AG04449 (cell line): ENCODE data around the gene DNAH14.
"Not testable (repeated sequence)": the region's sequence is repeated elsewhere in the genome, so short reads cannot be mapped to it uniquely, and the experiment has no call there.

Experiments used
- CTCF ChIA-PET: fragments of 350-600 bp; formaldehyde crosslinking; extraction: SDS; loops from one replicate; lab custom pipeline; 2021; ENCODE audit warnings: antibody characterized with exemption; lab: Yijun Ruan, JAX
- POLR2A ChIA-PET: fragments of 400-600, 350-600 bp; formaldehyde crosslinking; extraction: SDS; loops from one replicate; lab custom pipeline; 2020; ENCODE audit warnings: antibody characterized with exemption, inconsistent platforms; lab: Yijun Ruan, JAX
- DNase-seq: peaks from one replicate; pipeline ENCODE4 v3.0.0-alpha.2; 2010; ENCODE audit warnings: low read depth, low spot score
- H3K4me3 ChIP-seq: 2 replicates; pipeline ENCODE4 v1.5.1; 2011; ENCODE audit warnings: low read depth, mild to moderate bottlenecking, control low read depth, low read length
- TF ChIP-seq, protein P1 (sequence below): IDR thresholded peaks from one replicate; pipeline ENCODE4 v1.5.1; 2011; ENCODE audit warnings: mild to moderate bottlenecking, moderate library complexity, low read length, control low read depth, inconsistent platforms; ENCODE audit not compliant: insufficient read depth; ENCODE audit errors: missing control alignments

Gene DNAH14

DNA sequence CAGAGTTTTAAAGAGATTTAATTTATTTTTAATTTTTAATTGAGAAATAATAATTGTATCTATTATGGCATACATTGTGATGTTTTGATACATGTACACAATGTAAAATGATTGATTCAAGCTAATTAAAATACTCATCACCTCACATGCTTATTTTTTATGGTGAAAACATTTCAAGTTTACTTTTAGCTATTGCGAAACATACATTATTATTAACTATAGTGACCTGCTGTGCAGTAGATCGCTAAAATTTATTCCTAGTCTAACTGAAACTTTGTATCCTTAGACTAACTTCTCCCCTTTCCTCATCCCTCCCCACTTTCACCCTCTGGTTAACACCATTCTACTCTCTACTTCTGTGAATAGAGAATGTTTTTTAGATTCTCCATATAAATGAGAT, 191.6 kb downstream of the DNAH14 start:
- no peak for DNase-seq
- ChIA-PET POLR2A (no interaction called here), CTCF (no interaction called here)
- no peak overlapping the region for H3K4me3 ChIP-seq
- TF ChIP-seq, protein P1, sequence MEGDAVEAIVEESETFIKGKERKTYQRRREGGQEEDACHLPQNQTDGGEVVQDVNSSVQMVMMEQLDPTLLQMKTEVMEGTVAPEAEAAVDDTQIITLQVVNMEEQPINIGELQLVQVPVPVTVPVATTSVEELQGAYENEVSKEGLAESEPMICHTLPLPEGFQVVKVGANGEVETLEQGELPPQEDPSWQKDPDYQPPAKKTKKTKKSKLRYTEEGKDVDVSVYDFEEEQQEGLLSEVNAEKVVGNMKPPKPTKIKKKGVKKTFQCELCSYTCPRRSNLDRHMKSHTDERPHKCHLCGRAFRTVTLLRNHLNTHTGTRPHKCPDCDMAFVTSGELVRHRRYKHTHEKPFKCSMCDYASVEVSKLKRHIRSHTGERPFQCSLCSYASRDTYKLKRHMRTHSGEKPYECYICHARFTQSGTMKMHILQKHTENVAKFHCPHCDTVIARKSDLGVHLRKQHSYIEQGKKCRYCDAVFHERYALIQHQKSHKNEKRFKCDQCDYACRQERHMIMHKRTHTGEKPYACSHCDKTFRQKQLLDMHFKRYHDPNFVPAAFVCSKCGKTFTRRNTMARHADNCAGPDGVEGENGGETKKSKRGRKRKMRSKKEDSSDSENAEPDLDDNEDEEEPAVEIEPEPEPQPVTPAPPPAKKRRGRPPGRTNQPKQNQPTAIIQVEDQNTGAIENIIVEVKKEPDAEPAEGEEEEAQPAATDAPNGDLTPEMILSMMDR, result no peak

DNA sequence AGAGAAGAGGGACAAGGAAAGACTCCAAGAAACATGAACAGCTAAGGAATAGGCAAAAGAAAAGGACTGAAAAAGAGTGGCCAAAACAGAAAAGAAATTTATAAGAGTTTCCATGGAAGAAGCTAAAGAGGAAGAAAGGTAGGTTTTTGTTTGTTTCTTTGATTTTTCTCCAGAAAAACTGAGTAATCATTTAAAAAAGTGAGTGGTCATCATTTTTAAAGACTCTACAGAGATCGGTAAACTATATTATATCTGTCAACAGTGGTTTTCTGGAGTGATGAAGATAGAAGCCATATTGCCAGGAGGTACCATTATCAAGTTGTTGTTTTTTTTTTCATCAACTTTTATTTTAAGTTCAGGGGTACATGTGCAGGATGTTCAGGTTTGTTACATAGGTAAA, 202.4 kb downstream of the DNAH14 start:
- ChIA-PET CTCF (no interaction called here), POLR2A (no interaction called here)
- DNase-seq, result no peak
- H3K4me3 ChIP-seq, result no peak overlapping the region
- TF ChIP-seq, protein P1, result no peak

DNA sequence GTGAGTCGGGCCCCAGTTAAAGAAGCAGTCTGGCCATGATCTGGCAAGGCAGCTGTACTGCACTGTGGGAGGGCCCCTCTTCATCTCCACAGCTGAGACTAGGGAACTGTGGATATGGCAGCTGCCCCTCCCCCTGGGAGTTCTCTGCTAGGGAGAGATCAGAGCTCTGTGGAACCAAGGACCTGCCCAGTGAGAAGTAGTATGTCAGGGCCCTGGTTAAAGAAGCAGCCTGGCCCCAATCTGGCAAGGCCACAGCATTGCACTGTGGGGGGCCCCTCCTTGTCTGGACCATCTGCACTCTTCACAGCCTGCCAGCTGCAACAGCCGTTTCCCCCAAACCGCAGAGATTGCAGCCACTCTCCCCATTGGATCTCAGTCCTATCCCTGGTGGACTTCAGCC, 208.5 kb downstream of the DNAH14 start:
- DNase-seq, result no peak
- no peak overlapping the region for H3K4me3 ChIP-seq
- TF ChIP-seq, protein P1, result no peak
- ChIA-PET POLR2A (no interaction called here), CTCF (no interaction called here)

DNA sequence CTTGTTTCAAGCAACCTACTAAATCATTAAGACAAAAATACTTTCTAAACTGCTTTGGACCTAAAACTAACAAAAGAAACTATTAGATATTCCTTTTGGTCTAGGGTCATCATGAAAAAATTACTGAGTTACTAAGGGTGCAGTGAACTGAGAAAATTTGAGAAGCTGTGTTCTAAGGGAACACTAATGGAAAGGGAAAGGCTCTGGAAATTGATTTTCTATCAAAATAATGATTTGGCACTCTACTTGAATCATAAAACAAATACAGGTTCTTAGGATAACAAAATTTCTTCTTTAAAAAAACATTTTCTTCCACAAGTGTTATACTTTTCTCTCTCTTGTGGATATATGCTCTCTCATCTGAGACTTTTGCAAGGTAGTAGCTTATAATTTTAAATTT, 213.5 kb downstream of the DNAH14 start:
- TF ChIP-seq, protein P1, result no peak
- ChIA-PET POLR2A (no interaction called here), CTCF (no interaction called here)
- DNase-seq, result no peak
- H3K4me3 ChIP-seq, result no peak overlapping the region

DNA sequence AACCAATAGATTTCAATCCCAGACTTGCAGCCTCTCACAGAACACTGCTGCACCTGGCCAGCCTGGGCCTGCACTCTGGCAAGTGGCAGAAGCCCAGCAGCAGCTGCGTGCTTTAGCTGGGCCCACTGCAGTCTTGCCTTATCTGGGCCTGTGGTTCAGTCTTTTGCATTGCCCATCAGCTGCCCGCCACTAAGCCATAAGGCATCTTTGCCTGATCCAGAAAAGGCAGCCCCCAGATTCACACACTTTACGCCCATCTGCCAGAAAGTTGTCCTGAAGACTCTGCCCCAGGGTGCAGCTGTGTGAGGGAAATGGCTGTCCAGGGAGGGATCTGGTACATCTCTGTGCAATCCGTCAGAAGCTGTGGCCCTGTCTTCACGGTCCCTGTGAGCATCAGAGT, 217.0 kb downstream of the DNAH14 start:
- no peak for DNase-seq
- no peak overlapping the region for H3K4me3 ChIP-seq
- ChIA-PET POLR2A (no interaction called here), CTCF (no interaction called here)
- TF ChIP-seq, protein P1, result no peak

DNA sequence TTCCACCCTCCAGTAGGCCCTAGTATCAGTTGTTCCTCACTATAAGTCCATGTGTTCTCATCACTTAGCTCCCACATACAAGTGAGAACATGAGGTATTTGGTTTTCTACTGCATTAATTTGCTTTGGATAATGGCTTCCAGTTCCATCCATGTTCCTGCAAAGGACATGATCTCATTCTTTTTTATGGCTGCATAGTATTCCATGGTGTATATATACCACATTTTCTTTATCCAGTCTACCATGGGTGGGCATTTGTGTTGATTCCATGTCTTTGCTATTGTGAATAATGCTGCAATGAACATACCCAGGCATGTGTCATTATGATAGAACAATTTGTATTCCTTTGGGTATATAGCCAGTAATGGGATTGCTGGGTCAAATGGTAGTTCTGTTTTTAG, 218.3 kb downstream of the DNAH14 start:
- CTCF ChIA-PET, H3K4me3 ChIP-seq, POLR2A ChIA-PET, DNase-seq: not testable (repeated sequence)

DNA sequence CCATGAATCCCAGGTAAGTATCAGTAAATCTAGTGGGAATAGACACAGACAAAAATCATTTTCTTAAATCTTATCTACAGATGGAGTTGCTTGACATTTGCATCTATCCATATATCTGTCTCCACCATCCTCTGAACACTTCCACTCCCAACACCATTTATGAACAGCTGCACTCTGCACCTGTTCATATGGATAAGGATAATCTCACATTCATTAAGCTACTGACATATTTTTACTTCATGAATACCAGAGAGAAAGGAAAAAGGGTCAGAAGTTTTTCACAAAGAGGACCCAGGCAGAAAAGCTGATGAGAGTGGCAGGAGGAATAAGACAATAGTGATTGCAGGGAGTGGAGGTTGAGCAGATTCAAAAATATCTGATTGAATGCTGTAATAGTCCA, 222.6 kb downstream of the DNAH14 start:
- H3K4me3 ChIP-seq, result no peak overlapping the region
- CTCF ChIA-PET, result no interaction called here
- POLR2A ChIA-PET, result no interaction called here
- TF ChIP-seq, protein P1, result no peak
- DNase-seq, result no peak
